ENCODE results near the gene SPTBN1. TPM values are rescaled to one million over a fixed set of nuclear protein-coding genes. Genes with fewer than 3 reads are reported as not detected.
"Not testable (repeated sequence)": the region's sequence is repeated elsewhere in the genome, so short reads cannot be mapped to it uniquely, and the experiment has no call there.

Gene SPTBN1
- total RNA-seq, 1 experiment from 2014 or later = 34.9 TPM

DNA sequence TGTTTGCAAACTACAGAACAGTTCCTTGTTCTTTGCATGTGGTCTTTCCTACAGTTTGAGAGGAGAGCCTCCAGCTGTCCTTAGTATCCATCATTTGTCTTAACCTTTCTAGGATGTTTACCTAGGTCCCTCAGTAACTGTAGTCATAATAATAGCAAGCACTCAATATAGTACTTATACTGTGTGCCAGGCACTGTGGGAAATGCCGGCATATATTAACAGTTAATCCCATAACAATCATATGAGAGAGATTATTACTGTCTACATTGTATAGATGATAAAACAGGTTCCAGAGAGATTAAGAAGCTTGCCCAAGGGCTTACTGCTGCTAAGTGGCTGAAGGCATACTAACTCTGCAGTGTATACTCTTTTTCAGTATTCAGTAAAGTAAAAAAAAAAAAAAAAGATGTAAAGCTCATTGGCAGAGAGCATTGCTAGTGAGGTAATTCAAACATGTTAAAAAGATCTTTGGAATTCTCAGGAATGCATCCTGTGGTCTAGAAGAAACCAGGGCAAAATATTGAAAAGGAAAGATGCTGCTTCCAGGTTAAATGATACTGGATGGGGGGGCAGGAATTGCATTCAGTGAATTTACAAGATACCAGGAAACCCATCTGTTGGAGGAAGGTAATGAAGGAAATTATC lies 72.3 kb downstream of the SPTBN1 start:
- no peak for DNase-seq (ENCODE audit: low spot score)

DNA sequence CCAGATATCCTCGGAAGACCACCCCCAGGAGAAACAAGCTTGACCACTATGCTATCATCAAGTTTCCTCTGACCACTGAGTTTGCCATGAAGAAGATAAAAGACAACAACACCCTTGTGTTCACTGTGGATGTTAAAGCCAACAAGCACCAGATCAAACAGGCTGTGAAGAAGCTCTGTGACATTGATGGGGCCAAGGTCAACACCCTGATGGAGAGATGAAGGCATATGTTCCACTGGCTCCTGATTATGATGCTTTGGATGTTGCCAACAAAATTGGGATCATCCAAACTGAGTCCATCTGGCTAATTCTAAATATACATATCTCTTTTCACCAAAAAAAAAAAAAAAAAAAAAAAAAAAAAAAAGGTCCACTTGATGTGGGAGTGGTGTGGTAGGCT lies 73.4 kb downstream of the SPTBN1 start:
- DNase-seq (ENCODE audit: low spot score) = not testable (repeated sequence)

DNA sequence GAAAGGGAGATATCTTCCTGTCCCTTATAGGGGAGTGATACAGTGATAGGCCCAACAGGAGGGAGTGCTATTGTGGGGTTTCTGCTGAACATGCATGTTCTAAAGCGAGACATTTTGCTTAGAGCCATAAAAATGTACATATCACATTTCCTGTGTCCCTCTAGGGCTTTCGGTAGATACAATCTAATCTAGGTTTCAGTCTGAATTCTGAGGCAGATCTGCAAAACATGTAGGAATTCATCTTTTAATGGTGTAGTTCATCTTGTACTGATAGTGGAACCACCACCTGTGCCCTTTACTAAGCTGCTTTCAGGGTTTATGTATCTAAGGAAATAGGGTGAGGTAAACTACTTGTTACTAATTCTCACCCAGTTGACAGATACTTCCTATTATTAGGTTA lies 73.8 kb downstream of the SPTBN1 start:
- no peak for DNase-seq (ENCODE audit: low spot score)

DNA sequence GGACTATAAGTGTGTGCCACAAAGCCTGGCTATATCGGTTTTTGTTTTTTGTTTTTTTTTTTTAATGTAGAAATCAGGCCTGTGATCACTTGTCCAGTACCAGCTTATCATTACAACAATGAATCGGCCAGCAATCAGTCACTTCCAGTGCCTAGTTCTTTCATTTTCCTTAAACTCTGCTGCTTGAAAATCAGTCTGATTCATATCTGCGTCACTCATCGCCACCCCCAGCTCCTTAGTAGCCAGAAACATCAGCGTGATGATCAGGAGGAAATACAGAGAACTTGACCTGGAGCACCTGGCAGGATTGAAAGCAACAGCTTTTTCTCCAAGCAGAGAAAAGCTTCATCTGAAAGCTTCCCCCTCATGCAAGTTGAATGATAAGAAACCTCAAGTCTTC lies 75.4 kb downstream of the SPTBN1 start:
- DNase-seq (ENCODE audit: low spot score) = no peak

DNA sequence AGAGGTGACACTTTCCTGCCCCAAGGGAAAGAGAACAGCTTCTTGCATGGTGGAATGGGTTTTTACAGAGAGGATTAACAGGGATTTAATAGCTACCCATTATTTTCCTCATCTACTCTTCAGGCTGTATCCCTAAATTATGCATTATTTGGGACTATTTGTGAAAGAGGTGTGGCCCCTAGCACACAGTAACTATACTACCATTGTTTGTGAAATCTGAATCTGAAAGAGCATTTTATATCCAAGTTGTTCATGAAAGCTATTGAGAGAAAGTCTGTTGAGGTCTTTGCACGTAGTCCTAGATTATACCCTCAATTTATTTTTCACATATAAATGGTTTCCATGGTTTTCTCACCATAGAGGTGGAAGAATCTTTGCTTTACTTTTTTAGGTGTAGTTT lies 78.1 kb downstream of the SPTBN1 start:
- DNase-seq (ENCODE audit: low spot score) = no peak

DNA sequence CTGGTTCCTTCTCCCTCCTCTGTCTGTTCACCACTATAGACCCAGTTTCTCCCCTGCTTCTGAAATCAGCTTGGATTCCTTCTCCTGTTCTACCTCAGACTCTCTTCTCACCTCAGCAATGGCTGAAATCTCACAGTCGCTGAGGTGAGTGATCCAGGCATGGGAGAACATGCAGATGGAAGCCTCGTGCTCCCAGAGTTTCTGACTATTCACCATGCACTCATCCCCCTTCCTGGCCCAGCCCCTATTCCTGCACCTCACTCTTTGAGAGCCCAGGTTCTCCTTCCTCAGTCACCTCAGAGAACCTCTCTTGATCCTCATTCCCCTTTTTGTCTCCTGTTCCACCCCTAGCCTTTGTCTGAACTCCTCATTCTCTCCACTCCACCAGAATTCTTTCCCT lies 78.5 kb downstream of the SPTBN1 start:
- no peak for DNase-seq (ENCODE audit: low spot score)

DNA sequence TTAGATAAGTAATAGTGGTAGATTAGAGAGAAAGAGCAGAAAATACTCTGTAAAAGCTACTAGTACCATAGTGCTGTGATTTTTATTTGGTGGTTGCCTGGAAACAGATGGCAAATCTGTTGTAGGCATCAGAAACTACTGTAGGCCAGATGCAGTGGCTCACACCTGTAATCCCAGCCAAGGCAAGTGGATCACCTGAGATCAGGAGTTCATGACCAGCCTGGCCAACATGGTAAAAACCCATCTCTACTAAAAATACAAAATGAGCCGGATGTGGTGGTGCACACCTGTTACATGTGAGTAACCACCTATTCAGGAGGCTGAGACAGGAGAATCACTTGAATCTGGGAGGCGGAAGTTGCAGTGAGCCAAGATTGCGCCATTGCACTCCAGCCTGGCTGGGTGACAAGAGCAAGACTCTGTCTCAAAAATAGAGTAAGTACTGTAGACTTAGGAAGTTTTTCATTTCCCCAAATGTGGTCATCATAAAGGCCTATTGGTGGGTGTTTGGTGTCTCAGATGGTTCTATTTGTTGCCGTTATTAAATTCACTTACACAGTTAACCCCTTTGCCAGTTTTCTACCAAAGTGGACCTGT lies 79.6 kb downstream of the SPTBN1 start:
- DNase-seq (ENCODE audit: low spot score) = no peak

DNA sequence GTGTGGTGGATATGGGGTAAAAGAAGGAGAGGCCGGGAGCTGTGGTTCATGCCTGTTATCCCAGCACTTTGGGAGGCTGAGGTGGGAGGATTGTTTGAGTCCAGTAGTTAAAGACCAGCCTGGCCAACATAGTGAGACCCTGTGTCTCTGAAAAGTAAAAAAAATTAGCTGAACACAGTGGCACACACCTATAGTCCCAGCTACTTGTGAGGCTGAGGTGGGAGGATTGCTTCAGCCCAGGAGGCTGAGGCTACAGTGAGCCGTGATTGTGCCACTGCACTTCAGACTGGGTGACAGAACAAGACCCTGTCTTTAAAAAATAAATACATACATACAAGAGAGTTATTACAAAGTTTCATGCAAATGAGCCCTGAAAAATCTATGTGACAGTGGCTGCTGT lies 80.6 kb downstream of the SPTBN1 start:
- no peak for DNase-seq (ENCODE audit: low spot score)

DNA sequence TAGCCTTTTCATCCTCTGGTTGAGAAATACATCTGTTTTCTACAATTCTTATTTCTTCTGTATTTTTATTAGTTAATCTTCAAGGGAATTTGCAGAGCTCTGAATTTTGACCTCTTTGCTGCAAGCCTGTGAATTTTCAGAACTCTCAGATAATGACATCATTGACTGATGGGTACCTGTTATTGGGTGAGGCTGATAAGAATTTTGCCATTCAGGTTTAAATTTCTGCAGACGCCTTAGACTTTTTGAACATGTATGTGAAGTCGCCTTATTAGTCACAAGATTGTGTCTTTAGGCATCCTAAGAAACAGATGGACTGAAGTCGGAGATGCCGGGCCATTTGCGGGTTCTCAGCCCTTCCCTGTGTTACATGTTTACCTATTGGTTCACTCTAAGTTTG lies 82.4 kb downstream of the SPTBN1 start:
- DNase-seq (ENCODE audit: low spot score) = no peak

DNA sequence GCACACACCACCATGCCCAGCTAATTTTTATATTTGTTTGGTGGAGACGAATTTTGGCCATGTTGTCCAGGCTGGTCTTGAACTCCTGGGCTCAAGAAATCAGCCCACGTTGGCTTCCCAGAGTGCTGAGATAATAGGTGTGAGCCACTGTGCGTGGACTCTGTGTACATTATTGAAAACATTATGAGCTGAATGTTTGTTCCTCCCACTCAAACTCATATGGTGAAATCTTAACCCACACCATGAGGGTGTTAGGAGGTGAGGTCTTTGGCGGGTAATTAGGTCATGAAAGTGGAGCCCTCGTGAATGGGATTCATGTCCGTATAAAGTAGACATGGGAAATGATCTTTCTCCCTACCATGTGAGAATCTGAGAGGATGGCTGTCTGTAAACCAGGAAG lies 83.6 kb downstream of the SPTBN1 start:
- DNase-seq (ENCODE audit: low spot score) = no peak

DNA sequence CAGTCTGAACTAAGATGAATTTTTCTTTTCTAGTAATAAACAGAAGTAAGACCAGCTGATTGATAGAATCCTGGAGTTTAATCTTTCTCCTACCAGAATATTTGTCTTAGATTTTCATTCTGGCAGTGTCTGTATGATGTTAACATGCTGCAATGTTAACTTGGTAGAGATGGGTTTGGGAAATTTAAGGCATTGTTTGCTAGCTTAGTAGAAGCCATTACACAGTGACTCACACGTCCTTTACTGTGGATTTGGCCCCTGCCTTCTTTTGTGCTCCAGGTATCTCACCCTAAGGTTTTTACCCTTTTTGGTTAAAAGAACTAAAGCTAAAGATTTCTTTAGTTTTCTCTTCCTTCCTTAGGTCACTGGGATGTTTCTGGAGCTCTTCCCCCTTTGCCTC lies 84.1 kb downstream of the SPTBN1 start:
- DNase-seq (ENCODE audit: low spot score) = no peak

DNA sequence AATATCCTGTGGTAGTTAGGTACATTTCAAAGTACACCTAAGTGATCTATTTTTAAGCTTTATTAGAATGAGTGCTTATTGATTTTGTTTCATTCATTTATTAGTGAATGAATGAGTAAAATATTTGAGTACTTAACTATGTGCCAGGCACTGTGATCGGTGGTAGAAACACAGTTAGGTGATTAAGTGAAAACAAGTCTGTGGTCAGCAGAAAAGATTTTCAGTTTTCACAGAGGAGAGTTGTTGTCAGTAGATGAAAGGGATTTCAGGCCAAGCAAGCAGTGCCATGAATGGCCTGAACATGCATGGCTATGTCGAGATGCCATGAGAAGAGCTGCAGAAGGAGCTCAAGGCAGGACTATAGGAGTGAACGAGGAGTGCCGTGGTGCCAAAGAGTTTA lies 85.9 kb downstream of the SPTBN1 start:
- DNase-seq (ENCODE audit: low spot score) = no peak

DNA sequence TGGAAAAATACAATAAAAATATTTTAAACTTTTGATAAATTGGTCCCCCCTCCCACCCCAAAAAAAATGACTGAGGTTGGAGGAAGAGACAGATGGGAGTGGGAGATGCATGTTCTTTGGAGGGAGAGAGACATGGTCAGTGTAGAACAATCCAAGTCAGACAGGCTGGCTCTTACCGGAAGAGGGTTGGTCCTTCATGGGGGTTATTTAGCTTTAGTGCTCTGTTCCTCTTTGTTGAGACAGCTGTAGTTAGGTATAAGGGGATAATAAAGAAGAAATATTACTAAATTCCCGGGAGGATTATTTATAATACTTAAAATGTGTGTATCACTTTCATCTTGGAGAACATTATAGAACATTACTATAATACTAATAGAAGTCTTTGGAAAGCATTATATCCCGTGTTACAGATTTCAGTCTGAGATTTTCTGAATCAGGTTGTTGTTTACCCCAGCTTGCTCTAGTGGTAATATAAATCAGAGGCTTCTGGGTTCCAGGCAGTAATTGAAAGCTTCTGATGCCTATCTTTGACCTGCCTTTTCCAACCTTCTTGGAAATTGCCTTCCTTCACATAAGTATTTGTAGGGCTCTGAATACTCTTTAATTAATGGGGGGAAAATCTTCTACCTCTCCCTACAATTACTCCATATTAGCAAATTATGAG lies 87.7 kb downstream of the SPTBN1 start:
- DNase-seq (ENCODE audit: low spot score) = no peak

DNA sequence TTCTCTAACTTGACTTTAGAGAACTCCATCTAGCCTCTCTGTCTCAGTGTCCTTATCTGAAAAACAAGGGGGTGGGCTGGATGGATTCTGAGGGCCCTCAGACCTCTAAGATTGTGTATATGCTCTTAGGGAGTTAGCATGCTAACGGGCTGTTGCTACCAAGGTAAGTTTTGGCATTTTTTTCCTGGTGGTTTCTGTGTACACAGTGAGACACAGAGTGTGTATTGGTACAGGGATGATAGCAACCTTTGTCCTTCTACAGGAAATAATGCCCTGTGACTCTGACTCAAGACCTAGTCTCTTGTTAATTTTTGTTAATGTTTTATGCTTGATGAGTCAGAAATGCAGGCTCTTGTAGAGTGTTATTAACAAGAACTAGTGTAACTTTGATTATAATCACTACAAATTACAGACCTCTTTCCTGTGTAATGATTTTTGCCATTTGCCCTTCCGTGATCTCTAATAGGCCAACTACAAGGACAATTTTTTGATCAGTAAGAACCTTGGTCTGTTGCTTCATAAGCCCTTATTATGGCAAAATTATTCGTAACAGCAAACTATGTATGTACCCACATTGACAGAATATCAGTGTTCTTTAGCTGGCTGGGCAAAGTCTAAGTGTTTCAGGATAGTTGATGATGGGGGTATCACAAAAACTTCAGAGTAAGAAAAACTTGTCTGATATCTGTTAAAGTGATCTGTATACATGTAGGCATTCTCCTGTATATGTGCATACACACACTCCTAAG lies 89.7 kb downstream of the SPTBN1 start:
- DNase-seq (ENCODE audit: low spot score) = no peak

DNA sequence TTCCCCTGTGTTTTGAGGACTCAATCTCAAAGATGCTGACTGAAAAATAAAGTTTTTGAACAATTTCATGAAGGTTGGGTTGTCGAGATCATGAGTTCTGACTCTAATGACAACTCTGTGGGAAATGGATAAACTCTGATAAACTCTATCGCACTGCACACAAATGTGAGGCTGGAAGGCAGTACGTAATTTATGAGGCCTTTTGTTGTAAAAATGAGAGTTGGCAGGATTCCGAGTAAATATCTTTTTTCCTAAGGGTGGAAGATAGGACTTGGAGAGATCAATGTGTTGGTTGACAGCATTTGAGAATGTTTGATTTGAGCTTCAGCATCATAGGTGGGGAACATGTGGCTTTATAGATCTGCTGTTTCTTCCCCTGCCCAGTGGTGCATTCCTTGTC lies 90.4 kb downstream of the SPTBN1 start:
- DNase-seq (ENCODE audit: low spot score) = no peak

DNA sequence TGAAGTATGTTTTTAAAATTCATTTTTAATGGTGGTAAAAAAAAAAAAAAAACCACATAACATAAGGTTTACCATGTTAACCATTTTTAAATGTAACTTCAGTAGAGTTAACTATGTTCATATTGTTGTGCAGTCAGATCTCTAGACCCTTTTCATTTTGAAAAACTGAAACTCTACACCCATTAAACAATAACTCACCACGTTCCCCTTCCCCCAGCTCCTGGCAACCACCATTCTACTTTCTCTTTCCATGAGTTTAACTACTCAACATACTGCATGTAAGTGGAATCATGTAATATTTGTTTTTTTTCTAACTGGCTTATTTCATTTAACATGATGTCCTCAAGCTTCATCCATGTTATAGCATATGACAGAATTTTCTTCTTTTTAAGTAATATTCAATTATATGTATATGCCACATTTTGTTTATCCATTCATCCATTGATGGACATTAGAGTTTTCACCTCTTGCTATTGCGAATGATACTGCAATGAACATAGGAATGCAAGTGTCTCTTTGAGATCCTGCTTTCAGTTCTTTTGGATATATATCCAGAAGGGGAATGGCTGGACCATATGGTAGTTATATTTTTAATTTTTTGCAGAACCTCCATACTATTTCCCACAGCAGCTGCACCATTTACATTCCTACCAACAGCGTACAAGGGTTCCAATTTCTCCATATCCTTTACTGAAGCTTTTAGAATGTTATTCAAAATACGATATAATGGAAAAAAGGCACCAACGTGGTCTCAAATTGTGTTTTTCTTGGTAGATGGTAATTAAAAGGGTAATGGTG lies 91.0 kb downstream of the SPTBN1 start:
- DNase-seq (ENCODE audit: low spot score) = no peak

DNA sequence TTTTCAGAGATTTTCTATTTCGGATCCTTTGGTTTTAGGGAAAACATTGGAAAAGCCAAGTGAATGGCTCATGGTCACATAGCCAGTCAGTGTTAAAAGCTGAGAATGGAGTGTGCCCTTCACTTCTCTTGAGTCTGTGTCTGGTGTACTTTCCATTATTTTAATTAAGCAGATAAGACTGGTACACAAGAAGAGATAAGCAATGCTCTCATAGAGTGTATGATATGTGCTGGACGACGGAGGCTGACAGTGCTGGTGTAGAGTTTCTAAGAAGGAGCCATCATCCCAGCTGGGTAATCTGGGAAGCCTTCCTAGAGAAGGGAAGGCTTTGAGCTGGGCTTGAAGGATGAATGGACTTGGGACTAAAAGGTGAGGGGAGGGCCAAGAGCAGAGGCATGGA lies 93.3 kb downstream of the SPTBN1 start:
- no peak for DNase-seq (ENCODE audit: low spot score)

DNA sequence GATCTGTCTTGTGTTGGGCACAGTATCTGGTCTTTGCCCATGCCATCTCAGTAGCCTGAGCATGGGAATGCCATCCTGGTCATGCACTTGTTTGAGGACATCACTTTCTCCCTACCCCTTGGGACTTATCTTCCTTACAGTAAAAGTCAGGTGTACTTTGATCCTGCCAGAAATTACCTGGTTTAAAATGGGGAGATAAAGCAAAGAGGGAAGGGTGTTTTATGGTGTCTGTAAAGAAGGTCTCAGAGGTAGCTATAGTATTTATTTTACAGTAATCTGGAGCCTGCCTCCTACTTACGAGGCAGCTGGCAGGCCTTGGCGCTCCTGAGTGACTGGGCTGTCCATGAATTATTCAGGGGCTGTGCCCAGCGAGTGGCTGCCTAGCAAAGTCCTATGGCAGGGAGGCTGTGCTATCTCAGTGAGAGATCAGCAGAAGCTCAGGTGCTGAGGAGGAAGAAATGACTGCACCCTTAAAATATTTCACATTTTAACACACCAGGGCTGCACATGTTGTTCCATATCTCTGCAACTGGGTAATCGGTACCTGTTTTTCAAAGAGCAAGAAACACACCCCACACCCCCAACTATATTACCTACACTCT lies 93.9 kb downstream of the SPTBN1 start:
- no peak for DNase-seq (ENCODE audit: low spot score)

DNA sequence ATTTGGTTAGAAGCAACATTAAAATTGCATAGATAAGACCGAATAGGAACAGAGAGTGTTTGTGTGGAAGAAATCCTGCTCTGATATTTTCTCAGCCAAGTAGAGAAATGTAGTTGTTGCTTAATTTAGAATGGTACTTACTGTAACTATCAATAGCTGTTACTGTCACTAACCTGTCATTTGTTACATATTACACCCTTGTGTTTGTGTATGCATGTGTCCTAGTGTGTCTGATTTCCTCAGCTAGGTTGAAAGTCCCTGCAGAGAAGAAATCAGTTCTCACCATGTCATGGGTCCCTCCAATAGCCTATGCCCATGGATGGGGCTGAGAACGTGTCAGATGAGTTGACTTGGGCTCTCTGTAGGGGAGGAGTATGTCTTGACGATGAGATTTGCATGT lies 94.4 kb downstream of the SPTBN1 start:
- no peak for DNase-seq (ENCODE audit: low spot score)

DNA sequence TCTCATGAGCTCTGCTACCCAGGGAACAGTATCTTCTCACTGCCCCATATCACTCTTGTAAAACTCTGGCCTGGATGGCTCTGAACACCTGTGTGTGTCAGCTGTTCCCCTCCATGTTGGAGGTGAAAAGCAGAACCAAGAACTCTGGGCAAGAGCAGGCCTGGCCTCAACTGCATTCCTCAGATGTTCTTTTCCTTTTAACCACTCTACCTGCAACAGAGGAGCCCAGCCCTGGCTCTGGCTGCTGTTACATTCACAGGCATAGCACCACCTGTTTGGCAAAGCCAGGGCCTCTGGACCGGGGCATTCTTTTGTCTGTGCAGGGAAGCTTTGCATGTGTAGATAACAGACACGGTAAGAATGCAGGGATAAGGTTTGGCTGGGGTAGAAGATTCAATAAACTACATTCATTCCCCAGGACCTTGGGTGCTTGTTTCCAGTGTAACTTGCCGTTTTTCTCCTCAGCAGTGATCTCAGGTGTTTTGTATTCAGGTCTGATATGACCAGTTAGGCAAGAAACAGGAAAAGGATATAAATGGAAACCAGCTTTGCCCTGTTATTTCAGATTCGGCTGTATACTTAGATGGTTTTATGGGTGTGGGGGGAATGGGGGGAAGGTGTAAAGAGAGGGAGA lies 95.1 kb downstream of the SPTBN1 start:
- no peak for DNase-seq (ENCODE audit: low spot score)

DNA sequence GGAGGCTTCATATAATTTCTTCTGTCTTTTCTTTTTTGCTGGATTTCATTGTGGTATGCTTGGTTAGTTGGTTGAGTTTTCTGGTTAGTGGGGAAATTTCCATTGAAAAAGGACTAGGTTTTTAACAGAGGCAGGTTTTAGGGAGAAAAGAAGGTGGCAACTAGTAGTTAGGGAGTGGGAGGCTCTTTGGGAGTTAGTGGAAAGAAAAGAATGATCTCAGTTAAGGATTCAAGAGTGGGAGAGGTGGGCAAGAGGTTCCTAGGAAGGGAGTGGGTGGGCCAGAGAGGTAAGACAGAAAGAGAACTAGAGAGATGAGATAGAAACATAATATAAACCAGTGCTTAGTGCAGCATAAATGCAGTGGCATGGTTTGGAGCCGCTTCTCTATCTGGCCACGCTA lies 96.9 kb downstream of the SPTBN1 start:
- DNase-seq (ENCODE audit: low spot score) = no peak

Data from H4 (cell line).